GM18511 (cell line): ENCODE results near the gene ESR2.

Experiments
- ATAC-seq: cut with Tn5 transposase; IDR thresholded peaks from one replicate; pipeline ENCODE4 v1.9.1; 2021; ENCODE audit warnings: mild to moderate bottlenecking, moderate library complexity; ENCODE audit not compliant: unreplicated experiment

Gene ESR2

DNA sequence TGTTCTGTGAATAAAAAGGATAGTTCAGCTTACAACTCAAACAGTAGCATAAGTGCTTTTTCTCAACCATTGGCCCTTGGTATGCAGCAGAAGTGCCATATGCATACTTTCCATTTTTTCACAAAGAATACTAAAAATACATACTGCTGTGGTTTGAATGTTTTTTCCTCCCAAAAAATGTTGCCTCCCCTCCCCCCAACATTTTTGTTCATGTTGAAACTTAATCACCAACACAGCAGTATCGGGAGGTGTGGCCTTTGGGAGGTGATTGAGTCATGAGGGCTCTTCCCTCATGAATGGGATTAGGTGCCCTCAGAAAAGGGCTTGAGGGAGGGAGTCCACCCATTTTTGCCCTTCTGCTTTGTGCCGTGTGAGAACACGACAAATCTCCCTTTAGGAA, 198.6 kb downstream of the ESR2 start:
- ATAC-seq: no peak

DNA sequence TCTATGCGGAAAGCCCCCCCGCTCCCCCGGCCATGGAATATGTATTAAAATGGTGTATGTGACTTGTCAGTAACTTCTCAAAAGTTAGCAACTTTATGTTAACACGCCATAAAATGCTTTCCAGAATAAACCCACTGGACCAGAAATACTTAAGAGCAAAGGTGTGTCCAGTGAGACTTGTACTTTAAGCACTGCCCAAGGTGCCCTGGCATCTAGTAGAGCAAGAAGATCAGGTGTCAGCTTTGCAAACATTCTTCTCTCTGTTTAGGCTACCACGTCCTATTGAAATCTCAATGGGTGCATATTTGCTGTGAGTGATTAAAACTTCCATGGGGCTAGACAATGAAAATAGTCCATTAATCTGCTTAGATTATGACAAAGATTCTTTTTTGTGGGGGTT, 201.2 kb downstream of the ESR2 start:
- no peak for ATAC-seq

DNA sequence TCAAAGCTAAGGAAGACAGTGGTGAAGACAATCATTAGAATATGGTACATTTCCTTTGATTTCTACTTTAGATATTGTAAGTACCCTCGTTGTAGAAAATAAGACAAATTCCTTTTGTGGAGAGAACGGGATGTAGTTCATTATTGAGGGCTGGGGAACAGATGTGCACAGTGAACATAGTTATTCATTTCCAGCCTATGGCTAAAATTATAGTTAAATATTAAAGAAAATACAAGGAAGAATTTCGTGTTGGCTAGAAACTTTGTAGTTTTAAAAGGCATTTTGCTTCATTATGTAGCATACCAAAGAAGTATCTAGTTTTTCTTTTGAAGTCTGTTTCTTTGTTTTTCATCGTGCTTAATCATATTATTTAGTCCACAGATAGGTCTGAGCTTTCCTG, 201.8 kb downstream of the ESR2 start:
- ATAC-seq: no peak

DNA sequence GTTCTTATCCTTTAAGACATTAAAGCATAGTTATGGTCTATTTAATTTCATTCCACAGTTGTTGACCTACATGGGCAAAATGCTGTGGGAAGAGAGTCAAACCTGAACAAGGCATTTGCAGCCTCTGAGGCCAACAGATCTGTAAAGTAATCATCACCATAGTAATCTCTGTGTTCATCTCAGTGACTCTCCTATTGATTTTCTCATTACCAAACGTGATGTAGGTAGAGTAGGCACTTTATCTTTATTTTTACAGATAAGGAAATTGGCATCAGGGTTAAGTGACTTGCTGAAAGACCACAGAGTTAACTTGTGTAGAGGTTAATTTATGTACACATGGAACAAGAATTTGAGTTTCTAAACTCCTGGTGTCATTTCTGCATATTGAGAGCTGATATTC, 203.0 kb downstream of the ESR2 start:
- ATAC-seq: no peak

DNA sequence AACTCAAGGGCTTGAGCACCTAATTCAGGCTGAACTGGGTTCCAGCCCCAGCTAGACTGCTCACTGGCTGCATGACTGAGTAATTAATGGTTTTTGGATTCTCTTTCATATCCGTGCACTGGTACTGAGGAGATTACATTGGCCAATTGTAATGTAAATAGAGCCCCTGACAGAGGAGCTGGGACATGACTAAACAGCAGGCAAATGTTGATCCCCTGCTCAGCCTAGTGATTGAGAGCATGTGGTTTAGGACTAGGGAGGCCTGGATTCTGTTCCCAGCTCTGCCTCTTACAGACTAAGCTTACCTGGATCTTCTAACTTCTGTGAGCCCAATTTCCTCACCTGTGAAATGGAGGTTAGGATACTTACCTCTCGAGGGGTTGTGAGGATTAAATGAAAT, 204.3 kb downstream of the ESR2 start:
- ATAC-seq: no peak

GRCh38 chr14:64088647-64088964, 205.6 kb downstream of the ESR2 start:
- ATAC-seq: no peak

- no peak for ATAC-seq
Observed at GRCh38 chr14:64082837-64083236, 211.3 kb downstream of the ESR2 start.

- no peak for ATAC-seq
Observed at GRCh38 chr14:64081174-64081746, 212.9 kb downstream of the ESR2 start.

DNA sequence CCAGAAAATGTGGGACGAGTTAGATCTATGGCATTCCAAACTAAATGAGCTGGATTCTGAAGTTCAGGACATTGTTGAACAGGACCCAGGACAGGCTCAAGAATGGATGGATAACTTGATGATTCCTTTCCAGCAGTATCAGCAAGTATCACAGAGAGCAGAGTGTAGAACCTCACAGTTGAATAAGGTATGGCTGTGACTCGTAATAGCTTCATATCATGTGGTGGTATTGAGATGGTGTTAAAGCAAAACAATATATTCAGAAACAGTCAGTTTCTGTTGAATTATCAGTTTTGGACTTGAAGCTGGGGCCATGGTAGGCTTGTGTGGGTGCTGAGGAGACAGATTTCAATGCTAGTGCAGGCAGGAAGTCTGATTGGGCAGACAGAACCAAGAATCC, 213.7 kb downstream of the ESR2 start:
- ATAC-seq: no peak

- ATAC-seq: no peak
Observed at GRCh38 chr14:64075613-64076005, 218.6 kb downstream of the ESR2 start.

- ATAC-seq: no peak
Observed at GRCh38 chr14:64074961-64075612, 219.1 kb downstream of the ESR2 start.

DNA sequence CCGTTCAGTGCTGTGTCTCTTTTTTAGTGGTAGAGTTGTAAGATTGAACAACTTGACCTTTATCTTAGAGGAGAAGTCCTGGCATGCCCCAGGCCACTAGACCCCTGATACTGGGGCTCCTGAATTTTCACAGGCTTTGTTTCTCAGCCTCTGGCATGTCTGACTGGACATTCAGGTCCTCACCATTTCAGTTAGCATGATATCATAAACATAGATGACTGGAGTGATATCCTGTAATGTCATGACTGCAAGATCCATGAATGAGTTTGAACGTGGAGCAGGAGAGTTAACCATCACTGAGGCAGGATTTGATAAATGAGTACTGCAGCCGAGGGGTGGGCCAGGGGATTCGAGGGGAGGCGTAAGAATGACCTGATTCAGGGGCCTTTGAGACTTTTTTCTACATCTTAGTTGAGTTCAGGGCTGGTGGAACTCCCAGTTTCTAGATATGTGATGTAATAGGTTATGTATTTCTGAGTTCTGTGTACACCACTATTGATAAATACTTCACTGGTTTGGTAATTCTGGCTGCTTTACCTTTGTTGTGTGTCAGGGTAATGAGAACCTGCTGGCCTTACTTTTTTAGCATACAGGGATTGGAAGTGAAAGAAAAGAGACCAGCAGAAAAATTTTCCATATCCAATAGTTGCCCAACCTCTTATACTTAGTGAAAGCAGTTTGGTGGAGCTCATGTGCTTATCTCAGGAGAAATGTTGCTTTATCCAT, 224.4 kb downstream of the ESR2 start:
- no peak for ATAC-seq

- ATAC-seq: no peak
Observed at GRCh38 chr14:64064447-64064846, 229.7 kb downstream of the ESR2 start.

DNA sequence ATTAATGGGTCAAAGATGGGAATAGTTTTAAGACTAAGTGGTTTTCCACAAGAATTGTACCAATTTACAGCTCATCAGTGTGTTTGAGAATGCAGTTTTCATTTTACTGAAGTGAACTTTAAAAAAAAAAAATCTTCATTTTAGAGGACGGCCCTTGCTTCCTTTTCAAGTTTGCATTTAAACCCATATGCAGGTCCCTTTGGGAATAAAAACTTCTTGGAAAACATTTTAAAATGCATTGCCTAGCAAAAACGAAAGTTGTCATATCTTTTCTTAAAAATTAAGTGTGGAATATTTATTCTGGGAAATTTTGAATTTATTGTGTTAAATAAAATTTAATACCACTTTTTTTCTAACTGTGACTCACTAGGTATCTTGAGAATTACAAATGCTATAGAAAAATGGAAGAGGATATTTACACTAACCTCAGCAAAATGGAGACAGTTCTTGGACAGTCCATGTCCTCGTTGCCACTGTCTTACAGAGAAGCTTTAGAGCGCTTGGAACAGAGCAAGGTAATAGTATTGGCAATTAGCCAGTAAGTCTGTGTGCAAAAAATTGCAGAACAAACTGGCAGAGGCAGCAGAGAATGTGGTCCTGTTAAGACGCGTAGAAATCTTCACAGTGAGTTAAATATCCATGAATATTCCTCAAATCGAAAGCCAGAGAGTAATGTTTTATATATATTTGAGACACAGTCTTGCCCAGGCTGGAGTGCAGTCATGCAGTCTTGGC, 231.6 kb downstream of the ESR2 start:
- ATAC-seq: no peak

- ATAC-seq: no peak
Observed at GRCh38 chr14:64061706-64062105, 232.5 kb downstream of the ESR2 start.

DNA sequence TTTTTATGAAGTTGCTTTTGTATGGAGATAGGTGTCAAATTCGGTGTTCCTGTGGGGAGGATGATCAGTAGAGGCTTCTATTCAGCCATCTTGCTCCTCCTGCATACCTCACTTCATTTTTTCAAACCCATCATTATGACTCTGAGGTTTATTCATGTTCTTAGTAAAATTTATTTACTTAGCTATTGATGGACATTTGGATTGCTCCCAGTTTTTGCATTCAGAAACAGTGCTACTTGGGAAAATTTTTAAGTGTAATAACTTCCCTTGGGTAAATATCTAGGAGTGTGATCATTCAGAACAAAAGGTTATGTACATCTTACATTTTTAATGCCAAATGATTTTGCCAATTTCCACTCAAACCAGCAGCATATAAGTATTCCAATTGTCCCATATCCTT, 233.1 kb downstream of the ESR2 start:
- ATAC-seq: no peak

DNA sequence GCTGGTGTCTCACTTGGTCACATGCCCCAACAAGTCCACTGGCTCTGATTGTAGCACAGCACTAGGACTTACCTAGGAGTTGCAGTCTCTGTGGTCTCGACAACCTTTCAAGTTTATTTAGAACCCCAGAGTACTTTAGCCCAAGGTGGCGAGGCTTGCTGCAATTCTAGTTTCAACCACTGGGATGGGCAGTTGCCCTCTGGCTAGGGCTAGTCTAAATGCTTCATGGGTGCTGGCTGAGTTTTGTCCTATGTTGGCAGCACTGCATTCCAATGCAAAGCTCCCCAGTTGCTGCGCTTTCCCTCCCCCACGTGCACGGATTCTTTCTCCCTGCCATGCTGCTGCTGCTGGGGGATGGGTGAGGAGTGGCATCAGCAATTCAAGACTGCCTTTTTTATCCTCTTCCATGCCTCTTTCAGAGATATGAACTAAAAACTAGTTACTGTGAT, 233.5 kb downstream of the ESR2 start:
- ATAC-seq: no peak

DNA sequence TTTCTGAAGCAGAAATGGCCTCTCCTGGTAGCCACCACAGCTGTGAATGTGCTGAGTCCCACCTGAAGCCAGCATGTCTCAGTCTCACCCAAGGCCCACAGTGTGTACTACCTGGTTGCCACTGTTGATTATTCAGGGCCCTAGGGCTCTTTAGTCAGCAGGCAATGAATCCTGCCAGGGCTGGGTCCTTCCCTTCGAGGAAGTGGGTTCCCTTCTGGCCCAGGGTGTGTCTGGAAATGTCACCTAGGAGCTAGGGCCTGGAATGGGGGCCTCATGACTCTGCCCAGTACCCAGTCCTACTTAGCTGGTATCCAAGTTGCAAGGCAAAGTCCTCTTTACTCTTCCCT, 234.0 kb downstream of the ESR2 start:
- ATAC-seq: no peak

DNA sequence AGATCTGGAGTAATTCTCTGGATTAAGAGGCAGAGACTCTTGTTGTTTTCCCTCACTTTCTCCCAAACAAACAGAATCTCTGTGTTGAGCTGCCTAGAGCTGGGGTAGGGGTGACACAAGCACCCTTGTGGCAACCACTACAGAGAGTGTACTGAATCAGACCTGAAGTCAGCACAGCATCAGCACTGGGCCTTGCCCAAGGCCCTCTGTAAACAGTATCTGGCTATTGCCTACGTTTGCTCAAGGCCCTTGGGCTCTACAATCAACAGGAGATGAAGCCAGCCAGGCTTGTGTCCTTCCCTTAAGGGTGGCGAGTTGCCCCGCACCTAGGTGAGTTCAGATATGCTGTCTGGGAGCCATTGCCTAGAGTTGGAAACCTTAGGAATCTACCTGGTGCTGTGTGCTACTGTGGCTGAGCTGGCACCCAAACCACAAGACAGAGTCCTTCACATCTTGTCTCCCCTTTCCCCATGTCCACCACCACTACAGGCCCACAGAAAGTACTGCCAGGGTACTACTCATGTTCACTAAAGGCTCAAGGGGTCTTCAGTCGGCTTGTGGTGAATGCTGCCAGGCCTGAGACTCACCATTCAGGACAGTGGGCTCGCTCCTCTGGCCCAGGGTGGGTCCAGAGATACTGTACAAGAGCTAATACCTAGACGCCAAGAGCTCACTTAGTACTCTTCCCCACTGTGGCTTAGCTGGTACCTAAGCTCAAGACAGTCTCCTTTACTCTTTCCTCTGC, 234.5 kb downstream of the ESR2 start:
- ATAC-seq: no peak

DNA sequence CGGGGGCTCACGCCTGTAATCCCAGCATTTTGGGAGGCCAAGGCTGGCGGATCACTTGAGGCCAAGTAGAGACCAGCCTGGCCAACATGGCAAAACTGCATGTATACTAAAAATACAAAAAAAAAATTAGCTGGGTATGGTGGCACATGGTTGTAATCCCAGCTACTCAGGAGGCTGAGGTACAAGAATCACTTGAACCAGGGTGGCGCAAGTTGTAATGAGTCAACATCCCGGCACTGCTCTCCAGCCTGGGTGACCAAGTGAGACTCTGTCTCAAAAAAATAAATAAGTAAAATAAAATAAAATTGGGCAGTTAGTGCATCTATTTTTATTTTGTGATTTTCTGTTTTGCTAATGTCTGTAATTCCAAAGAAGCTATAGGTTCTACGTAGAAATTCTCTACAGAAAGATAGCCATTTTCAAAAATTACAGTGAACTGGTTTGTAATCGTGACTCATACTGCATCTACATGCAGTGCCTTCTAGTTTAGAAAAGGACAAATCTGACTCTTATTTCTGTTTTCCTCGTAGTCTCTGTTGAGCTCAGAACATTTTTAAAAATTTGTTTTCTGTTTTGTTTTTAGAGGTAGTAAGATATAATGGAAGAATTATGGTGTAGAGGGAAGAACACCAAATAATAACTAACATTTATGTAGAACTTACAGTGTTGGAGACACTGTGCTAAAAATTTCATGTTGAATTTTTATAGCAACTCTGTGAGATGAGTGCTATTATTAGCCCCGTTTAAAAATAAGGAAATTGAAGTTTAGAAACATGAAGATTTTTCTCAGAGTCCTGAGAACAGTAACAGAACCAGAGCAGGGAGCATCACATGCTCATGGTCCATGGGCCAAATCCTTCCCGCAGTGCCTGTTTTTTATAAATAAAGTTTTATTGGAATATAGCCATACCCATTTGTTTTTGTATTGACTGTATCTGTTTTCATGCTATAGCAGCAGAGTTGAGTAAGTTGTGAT, 240.2 kb downstream of the ESR2 start:
- no peak for ATAC-seq
